Measurements from ENCODE around the gene PVR.
"Not testable (repeated sequence)": the region's sequence is repeated elsewhere in the genome, so short reads cannot be mapped to it uniquely, and the experiment has no call there.

The PVR gene

GRCh38 chr19:44703336-44704078, 59.8 kb downstream of the PVR start:
- no peak for DNase-seq

- no peak for DNase-seq
Observed at GRCh38 chr19:44704982-44705381, 61.3 kb downstream of the PVR start.

DNA sequence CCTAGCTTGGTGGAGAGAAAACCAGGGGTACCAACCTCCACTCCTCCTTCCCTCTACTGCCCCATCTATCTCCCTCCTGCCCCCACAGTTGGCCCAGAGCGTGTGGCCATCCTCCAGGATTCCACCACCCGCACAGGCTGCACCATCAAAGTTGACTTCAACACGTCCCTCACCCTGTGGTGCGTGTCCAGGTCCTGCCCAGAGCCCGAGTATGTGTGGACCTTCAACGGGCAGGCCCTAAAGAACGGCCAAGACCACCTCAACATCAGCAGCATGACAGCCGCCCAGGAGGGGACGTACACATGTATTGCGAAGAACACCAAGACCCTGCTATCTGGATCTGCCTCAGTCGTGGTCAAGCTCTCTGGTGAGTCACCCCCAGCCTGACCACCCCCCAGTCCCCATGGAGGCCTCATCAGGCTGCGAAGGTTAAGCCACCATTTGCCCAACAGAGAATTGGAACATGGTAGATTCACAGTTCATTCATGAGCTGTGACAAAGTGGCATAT, 61.8 kb downstream of the PVR start:
- no peak for DNase-seq

DNA sequence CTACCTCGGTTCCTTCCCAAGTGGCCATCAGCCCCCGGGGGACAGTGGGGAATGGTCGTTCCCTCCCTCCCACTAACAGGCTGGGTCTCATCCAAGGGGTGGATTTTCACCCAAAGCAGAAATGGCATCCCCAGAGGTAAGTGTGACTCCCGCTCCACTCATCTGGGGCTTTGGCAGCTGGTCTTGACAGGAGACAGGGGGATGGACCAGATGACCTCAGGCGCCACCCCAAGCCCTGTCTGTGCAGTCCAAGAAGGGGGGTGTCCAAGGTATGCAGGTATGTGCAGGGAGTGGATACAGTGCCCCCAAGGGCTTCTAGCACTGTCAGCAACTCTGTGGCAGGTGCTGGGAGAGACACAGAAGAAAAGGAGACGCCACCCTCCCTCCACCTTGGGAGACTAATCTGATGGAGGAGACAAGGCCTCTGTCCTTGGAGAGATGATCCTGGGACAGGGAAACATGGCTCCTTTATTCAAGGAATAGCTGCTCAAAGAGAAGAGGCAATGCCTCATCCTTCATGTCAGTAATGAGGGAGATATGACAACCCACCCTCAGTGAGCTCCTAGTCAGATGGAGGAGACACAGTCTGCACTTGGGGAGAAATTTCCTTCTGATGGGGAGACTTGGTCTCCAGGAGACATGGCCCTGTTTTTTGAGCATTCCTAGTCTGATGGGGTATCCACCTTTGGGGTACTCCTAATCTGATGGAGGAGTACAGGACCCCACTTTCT, 63.0 kb downstream of the PVR start:
- DNase-seq = no peak

DNA sequence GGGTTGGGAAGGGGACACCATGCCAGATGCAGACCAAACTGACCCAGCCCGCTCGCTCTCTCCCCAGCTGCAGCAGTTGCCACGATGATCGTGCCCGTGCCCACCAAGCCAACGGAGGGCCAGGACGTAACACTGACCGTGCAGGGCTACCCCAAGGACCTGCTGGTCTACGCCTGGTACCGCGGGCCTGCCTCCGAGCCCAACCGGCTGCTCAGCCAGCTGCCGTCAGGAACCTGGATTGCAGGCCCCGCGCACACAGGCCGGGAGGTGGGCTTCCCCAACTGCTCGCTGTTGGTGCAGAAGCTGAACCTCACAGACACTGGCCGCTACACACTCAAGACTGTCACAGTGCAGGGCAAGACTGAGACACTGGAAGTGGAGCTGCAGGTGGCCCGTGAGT, 64.1 kb downstream of the PVR start:
- DNase-seq = no peak

DNA sequence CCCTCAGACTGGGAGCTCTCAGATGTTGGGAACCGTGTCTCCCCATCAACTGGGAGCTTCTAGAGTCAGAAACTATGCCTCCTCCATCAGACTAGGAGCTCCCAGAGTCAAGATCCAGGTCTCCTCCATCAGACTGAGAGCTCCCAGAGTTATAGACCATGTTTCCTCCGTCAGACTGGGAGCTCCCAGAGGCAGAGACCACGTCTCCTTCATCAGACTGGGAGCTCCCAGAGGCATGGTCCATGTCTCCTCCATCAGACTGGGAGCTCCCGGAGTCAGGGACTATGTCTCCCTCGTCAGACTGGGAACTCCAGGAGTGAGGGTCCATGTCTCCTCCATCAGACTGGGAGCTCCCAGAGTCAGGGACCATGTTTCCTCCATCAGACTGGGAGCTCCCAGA, 65.2 kb downstream of the PVR start:
- DNase-seq = no peak

- DNase-seq = not testable (repeated sequence)
Observed at GRCh38 chr19:44709434-44710266, 65.9 kb downstream of the PVR start.

GRCh38 chr19:44710483-44710882, 66.8 kb downstream of the PVR start:
- DNase-seq = no peak

DNA sequence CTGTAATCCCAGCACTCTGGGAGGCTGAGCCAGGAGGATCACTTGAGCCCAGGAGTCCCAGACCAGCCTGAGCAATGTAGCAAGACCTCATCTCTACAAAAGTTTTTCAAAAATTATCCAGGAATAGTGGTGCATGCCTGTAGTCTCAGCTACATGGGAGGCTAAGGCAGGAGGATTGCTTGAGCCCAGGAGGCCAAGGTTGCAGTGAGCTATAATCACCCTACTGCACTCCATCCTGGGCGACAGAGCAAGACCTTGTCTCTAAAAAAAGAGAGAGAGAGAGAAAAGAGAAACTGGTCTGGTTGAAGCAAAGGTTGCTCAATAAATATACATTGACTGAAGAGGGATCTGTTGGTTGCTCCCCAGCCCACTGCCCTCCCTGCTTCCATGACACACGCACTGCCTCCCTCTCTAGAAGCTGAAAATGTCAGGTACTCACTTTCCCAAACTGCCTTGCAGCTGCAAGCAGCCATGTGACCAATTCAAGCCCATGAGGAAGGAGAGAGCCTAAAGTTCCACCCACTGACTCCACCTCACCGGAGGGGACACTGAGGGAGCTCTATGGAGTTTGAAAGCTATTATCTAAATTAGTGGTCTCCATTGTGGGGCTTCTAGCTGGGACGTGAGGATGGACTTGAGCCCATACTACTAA, 69.3 kb downstream of the PVR start:
- DNase-seq = no peak

All from midbrain (tissue), 1 donor.